Neural cell (in vitro differentiated cells): ENCODE measurements around the gene KRTAP5-2.

Experiments used
- CTCF ChIP-seq: fragments of 450-650 bp; IDR thresholded peaks from 2 replicates; pipeline ENCODE4 v1.5.1; 2014; ENCODE audit warnings: antibody characterized with exemption, mild to moderate bottlenecking, moderate library complexity; ENCODE audit not compliant: poor library complexity, severe bottlenecking
- EP300 ChIP-seq: fragments of 450-650 bp; conservative IDR thresholded peaks from 2 replicates; pipeline ENCODE4 v1.6.1; 2014; ENCODE audit warnings: antibody characterized with exemption, mild to moderate bottlenecking, moderate library complexity; ENCODE audit not compliant: poor library complexity, severe bottlenecking
- POLR2AphosphoS5 ChIP-seq: IDR thresholded peaks from 2 replicates; pipeline ENCODE4 v1.6.1; 2012
- TAF1 ChIP-seq: IDR thresholded peaks from 2 replicates; pipeline ENCODE4 v1.6.1; 2012; ENCODE audit warnings: low read depth

GRCh38 chr11:1573077-1573902, 24.8 kb downstream of the KRTAP5-2 start:
- TF ChIP-seq POLR2AphosphoS5: no peak
- TF ChIP-seq CTCF: peak; percentile 9
- no peak for TF ChIP-seq EP300
- peak; percentile 46 for TF ChIP-seq TAF1
